ENCODE measurements around the gene NOTCH4. TPM values are rescaled to one million over a fixed set of nuclear protein-coding genes. Genes with fewer than 3 reads are reported as not detected.
"Not testable (repeated sequence)": the region's sequence is repeated elsewhere in the genome, so short reads cannot be mapped to it uniquely, and the experiment has no call there.

Gene NOTCH4
- total RNA-seq, 1 donor = 1.1 TPM

DNA sequence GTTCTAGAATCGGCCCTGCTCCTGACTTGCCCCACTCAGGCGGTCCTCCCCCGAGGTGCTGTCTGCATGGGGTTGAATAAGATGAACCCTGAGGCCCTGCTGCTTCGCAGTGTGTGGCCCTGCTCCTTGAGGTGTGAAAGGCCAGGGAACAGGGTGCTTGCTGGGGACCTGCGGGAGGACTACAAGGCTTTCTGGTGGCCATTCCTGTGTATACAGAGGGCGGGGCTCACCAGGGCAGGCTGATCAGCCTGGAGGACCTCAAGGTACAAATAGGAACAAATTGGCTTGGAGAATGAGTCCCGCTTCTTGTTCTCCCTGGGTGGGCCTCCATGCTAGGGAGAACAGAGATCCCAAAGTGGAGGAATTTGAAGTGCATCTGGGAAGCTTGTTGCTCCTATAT, 5.7 kb downstream of the NOTCH4 start:
- no peak for DNase-seq (ENCODE audit: low read depth)
- no peak overlapping the region for H3K4me3 ChIP-seq (ENCODE audit: low read depth, low read length)
- TF ChIP-seq CTCF (IDR thresholded peaks at IDR 0.05; ENCODE audit: insufficient read depth, low read length) = no peak

DNA sequence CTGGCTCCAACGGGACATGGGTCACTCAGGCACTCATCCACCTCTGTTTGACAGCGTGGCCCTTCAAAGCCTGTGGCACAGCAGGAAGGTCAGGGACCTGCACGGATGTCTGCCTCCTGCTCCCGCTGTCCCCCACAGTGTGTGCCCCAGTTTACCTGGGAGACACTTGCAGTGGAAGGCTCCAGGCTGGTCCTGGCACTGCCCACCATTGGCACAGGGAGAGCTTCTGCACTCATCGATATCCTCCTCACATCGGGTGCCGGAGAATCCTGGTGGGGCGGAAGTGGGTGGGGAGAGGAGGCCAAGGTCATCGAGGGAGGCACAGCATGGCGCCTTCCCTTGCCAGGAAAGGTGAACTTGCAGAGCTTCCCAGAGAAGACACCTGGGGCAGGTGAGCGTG, 6.9 kb downstream of the NOTCH4 start:
- no peak for TF ChIP-seq CTCF (IDR thresholded peaks at IDR 0.05; ENCODE audit: insufficient read depth, low read length)
- no peak overlapping the region for H3K4me3 ChIP-seq (ENCODE audit: low read depth, low read length)
- no peak for DNase-seq (ENCODE audit: low read depth)

- no peak overlapping the region for H3K4me3 ChIP-seq (ENCODE audit: low read depth, low read length)
- DNase-seq (ENCODE audit: low read depth) = no peak
- TF ChIP-seq CTCF (IDR thresholded peaks at IDR 0.05; ENCODE audit: insufficient read depth, low read length) = no peak
Measured at GRCh38 chr6:32216285-32216684, 7.6 kb downstream of the NOTCH4 start.

GRCh38 chr6:32215617-32216016, 8.2 kb downstream of the NOTCH4 start:
- DNase-seq (ENCODE audit: low read depth) = no peak
- no peak overlapping the region for H3K4me3 ChIP-seq (ENCODE audit: low read depth, low read length)
- no peak for TF ChIP-seq CTCF (IDR thresholded peaks at IDR 0.05; ENCODE audit: insufficient read depth, low read length)

- no peak overlapping the region for H3K4me3 ChIP-seq (ENCODE audit: low read depth, low read length)
- TF ChIP-seq CTCF (IDR thresholded peaks at IDR 0.05; ENCODE audit: insufficient read depth, low read length) = no peak
- DNase-seq (ENCODE audit: low read depth) = no peak
Measured at GRCh38 chr6:32214126-32214525, 9.7 kb downstream of the NOTCH4 start.

DNA sequence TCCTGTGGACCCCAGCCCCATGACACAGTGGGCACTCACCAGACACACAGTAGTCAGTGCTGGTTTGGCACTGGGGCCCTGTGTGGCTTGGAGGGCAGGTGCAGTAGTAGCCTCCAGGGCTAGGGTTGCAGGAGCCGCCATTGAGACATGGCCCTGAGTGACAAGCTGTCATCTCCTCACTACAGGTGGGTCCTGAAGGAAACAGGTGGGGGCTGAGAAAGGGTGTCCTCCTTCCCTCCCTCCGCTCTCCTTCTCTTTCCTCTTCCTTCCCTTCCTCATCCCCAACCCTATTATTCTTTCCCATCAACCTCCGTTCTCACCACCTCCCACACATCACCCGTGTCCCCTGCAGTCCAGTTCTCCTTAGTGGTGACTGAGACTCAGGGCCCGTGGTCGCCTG, 10.2 kb downstream of the NOTCH4 start:
- no peak for TF ChIP-seq CTCF (IDR thresholded peaks at IDR 0.05; ENCODE audit: insufficient read depth, low read length)
- H3K4me3 ChIP-seq (ENCODE audit: low read depth, low read length) = no peak overlapping the region
- no peak for DNase-seq (ENCODE audit: low read depth)

DNA sequence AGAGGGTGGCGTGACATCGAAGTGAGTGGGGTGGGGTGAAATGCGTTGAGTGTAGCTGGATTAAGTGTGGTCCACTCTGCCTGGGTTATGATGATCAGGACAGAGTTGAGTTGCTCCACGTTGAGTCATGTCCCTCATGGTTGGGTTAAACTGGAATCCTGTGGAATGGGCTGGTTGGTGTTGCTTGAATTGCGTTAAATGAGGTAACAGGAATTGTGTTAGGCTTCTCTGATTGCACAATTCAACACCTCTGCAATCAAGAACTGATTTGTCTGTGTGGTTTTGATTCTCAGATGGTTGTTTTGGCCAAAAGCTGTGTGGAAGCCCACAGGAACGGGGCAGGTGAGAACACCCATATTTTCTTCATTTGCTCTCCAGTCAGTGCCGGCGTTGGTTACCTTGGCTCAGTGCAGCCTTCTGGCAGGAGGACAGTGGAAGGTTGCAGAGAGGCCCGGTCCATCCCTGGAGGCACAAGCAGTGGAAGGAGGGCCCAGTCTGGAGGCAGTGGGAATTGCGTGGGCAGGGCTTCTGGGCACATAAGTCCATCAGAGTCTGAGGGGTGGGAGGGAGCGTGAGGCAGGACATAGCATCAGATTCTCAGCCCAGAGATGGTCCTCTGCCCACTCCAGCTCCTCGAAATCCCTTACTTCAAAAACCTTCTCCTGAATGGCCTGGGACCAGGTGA, 11.6 kb downstream of the NOTCH4 start:
- DNase-seq (ENCODE audit: low read depth) = no peak
- H3K4me3 ChIP-seq (ENCODE audit: low read depth, low read length) = no peak overlapping the region
- TF ChIP-seq CTCF (IDR thresholded peaks at IDR 0.05; ENCODE audit: insufficient read depth, low read length) = no peak

- DNase-seq (ENCODE audit: low read depth); H3K4me3 ChIP-seq (ENCODE audit: low read depth, low read length): not testable (repeated sequence)
Measured at GRCh38 chr6:32211432-32211831, 12.4 kb downstream of the NOTCH4 start.

Data from fibroblast of the aortic adventitia (primary cell).